ENCODE results near the gene NEK4. TPM values are rescaled to one million over a fixed set of nuclear protein-coding genes. Genes with fewer than 3 reads are reported as not detected.

The NEK4 gene
- total and polyA plus RNA-seq, 2 donors (not counting 1 experiment from before 2014, with no cell fraction given), result 9.0 to 33.8 TPM

DNA sequence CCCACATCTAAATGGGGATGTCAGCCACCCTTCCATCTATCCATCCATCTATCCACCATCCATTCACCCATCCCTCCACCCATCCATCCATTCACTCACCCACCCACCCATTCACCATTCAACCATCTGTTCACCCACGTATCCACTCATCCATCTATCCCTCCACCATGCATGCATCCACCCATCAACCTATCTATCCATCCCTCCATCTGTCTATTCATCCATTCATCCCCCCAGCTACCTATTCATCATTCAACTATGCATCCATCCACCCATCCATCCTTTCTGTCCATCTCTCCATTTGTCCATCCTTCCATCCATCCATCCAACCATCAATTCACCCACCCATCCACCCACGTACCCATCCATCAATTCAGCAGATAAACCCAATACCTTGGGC lies 38.4 kb upstream of the NEK4 start:
- DNase-seq (no peak), ATAC-seq (ENCODE audit: low read depth) (no peak)
- Mint-ChIP-seq H3K4me1 (no peaks in the 10 kb centered on the region), H3K9me3 (ENCODE audit: insufficient read depth) (no peaks in the 10 kb centered on the region), H3K27ac (no peak overlapping the region), H3K27me3 (no peaks in the 10 kb centered on the region), H3K4me3 (no peak overlapping the region)
- no peaks in the 10 kb centered on the region for H3K79me2 ChIP-seq (ENCODE audit: control insufficient read depth, insufficient read depth, low read length)
- H3K4me2 ChIP-seq (replicated peaks; ENCODE audit: low read depth, low read length, poor library complexity, severe bottlenecking), result no peak overlapping the region
- 88% methylated on average over 1 of the region's 2 CpGs for whole genome bisulfite sequencing (ENCODE audit: insufficient coverage)
- no peaks in the 10 kb centered on the region for H3K9me3 ChIP-seq (ENCODE audit: control extremely low read depth in 1 of 3, control insufficient read depth in 2 of 3, insufficient read depth in 1 of 3, low read length in 2 of 3)
- intact Hi-C loops (cut with micrococcal nuclease), result no loop called here
- H3K27me3 ChIP-seq (replicated peaks in 1 of 4; ENCODE audit: control extremely low read depth in 1 of 4, control insufficient read depth in 3 of 4, insufficient read depth in 4 of 4, low read length in 3 of 4), result no peaks in the 10 kb centered on the region
- no peak overlapping the region for H2AFZ ChIP-seq (ENCODE audit: insufficient read depth, low read depth, low read length, poor library complexity, severe bottlenecking)
- H3K4me1 ChIP-seq (ENCODE audit: control insufficient read depth in 2 of 2, insufficient read depth in 2 of 2, low read length in 2 of 2), result no peaks in the 10 kb centered on the region
- ChIA-PET CTCF (no interaction called here), POLR2A (no interaction called here)
- H3K36me3 ChIP-seq (replicated peaks in 1 of 2; ENCODE audit: control extremely low read depth in 1 of 2, control insufficient read depth in 1 of 2, extremely low read depth in 1 of 2, insufficient read depth in 2 of 2, low read length in 1 of 2), result no peaks in the 10 kb centered on the region
- no peak overlapping the region for H3K4me3 ChIP-seq (ENCODE audit: control extremely low read depth in 1 of 5, extremely low read depth in 1 of 5, insufficient read depth in 1 of 5, low read depth in 2 of 5, low read length in 4 of 5)
- no peak for TF ChIP-seq EZH2 (IDR thresholded peaks at IDR 0.05; ENCODE audit: borderline replicate concordance, insufficient read depth, low read depth, low read length, poor library complexity, severe bottlenecking)
- no peak for TF ChIP-seq CTCF (IDR thresholded peaks at IDR 0.05)
- H4K20me1 ChIP-seq (ENCODE audit: control insufficient read depth, insufficient read depth, low read length, poor library complexity, severe bottlenecking), result no peaks in the 10 kb centered on the region
- H3K9ac ChIP-seq (ENCODE audit: low read length), result no peak overlapping the region
- H3K27ac ChIP-seq (ENCODE audit: low read length in 2 of 2), result no peak overlapping the region

- no peak overlapping the region for H3K4me3 ChIP-seq (ENCODE audit: control extremely low read depth in 1 of 5, extremely low read depth in 1 of 5, insufficient read depth in 1 of 5, low read depth in 2 of 5, low read length in 4 of 5)
- POLR2A ChIA-PET, result no interaction called here
- no peak overlapping the region for H3K27ac Mint-ChIP-seq
- CTCF ChIA-PET, result no interaction called here
- H2AFZ ChIP-seq (ENCODE audit: insufficient read depth, low read depth, low read length, poor library complexity, severe bottlenecking), result no peak overlapping the region
- no peaks in the 10 kb centered on the region for H3K27me3 Mint-ChIP-seq
- H3K9me3 ChIP-seq (ENCODE audit: control extremely low read depth in 1 of 3, control insufficient read depth in 2 of 3, insufficient read depth in 1 of 3, low read length in 2 of 3), result peaks cover 0 to 3% (median 0%) of the 10 kb centered on the region in 3 donors
- H3K9me3 Mint-ChIP-seq (ENCODE audit: insufficient read depth), result no peaks in the 10 kb centered on the region
- H4K20me1 ChIP-seq (ENCODE audit: control insufficient read depth, insufficient read depth, low read length, poor library complexity, severe bottlenecking), result no peaks in the 10 kb centered on the region
- TF ChIP-seq CTCF (IDR thresholded peaks at IDR 0.05) (no peak), EZH2 (IDR thresholded peaks at IDR 0.05; ENCODE audit: borderline replicate concordance, insufficient read depth, low read depth, low read length, poor library complexity, severe bottlenecking) (no peak)
- H3K4me1 Mint-ChIP-seq, result no peaks in the 10 kb centered on the region
- ATAC-seq (ENCODE audit: low read depth) (no peak), DNase-seq (no peak)
- H3K4me3 Mint-ChIP-seq, result no peak overlapping the region
- H3K79me2 ChIP-seq (ENCODE audit: control insufficient read depth, insufficient read depth, low read length), result no peaks in the 10 kb centered on the region
- H3K9ac ChIP-seq (ENCODE audit: low read length), result no peak overlapping the region
- H3K36me3 ChIP-seq (replicated peaks in 1 of 2; ENCODE audit: control extremely low read depth in 1 of 2, control insufficient read depth in 1 of 2, extremely low read depth in 1 of 2, insufficient read depth in 2 of 2, low read length in 1 of 2), result no peaks in the 10 kb centered on the region
- no peaks in the 10 kb centered on the region for H3K4me1 ChIP-seq (ENCODE audit: control insufficient read depth in 2 of 2, insufficient read depth in 2 of 2, low read length in 2 of 2)
- H3K27me3 ChIP-seq (replicated peaks in 1 of 4; ENCODE audit: control extremely low read depth in 1 of 4, control insufficient read depth in 3 of 4, insufficient read depth in 4 of 4, low read length in 3 of 4), result no peaks in the 10 kb centered on the region
- 87% methylated on average over 6 of the region's 19 CpGs for WGBS (ENCODE audit: insufficient coverage)
- intact Hi-C loops (cut with micrococcal nuclease), result no loop called here
- H3K27ac ChIP-seq (ENCODE audit: low read length in 2 of 2), result no peak overlapping the region
- no peak overlapping the region for H3K4me2 ChIP-seq (replicated peaks; ENCODE audit: low read depth, low read length, poor library complexity, severe bottlenecking)
Observed at GRCh38 chr3:52805270-52806039, 34.7 kb upstream of the NEK4 start.

Data from B cell (primary cell).